ENCODE results near the gene NFE2L2.

DNA sequence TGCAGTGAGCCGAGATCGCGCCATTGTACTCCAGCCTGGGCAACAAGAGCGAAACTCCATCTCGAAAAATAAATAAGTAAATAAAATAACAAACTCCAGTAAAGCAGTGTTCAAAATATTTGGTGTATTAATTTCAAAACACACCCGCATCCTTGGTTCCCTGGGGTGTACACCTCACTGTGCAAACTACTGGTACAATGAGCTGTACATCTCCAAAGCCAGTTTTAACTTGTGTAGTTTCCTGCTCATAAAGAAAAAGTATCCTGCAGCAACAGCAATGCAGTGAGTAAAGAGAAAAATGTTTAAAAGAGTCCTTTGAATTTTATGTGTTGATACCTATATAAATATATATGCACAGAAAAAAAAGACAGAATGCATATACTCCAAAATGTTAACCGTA, 4.4 kb upstream of the NFE2L2 start:
- no peak for TF ChIP-seq EZH2phosphoT487 (IDR thresholded peaks at IDR 0.05; ENCODE audit: unreplicated experiment)
- TF ChIP-seq POLR2AphosphoS5 (IDR thresholded peaks at IDR 0.05; ENCODE audit: low read depth) = no peak
- TF ChIP-seq, protein P1, sequence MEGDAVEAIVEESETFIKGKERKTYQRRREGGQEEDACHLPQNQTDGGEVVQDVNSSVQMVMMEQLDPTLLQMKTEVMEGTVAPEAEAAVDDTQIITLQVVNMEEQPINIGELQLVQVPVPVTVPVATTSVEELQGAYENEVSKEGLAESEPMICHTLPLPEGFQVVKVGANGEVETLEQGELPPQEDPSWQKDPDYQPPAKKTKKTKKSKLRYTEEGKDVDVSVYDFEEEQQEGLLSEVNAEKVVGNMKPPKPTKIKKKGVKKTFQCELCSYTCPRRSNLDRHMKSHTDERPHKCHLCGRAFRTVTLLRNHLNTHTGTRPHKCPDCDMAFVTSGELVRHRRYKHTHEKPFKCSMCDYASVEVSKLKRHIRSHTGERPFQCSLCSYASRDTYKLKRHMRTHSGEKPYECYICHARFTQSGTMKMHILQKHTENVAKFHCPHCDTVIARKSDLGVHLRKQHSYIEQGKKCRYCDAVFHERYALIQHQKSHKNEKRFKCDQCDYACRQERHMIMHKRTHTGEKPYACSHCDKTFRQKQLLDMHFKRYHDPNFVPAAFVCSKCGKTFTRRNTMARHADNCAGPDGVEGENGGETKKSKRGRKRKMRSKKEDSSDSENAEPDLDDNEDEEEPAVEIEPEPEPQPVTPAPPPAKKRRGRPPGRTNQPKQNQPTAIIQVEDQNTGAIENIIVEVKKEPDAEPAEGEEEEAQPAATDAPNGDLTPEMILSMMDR (conservative IDR thresholded peaks at IDR 0.05; ENCODE audit: low read depth in 2 of 2) = no peak
- TF ChIP-seq, protein P2, sequence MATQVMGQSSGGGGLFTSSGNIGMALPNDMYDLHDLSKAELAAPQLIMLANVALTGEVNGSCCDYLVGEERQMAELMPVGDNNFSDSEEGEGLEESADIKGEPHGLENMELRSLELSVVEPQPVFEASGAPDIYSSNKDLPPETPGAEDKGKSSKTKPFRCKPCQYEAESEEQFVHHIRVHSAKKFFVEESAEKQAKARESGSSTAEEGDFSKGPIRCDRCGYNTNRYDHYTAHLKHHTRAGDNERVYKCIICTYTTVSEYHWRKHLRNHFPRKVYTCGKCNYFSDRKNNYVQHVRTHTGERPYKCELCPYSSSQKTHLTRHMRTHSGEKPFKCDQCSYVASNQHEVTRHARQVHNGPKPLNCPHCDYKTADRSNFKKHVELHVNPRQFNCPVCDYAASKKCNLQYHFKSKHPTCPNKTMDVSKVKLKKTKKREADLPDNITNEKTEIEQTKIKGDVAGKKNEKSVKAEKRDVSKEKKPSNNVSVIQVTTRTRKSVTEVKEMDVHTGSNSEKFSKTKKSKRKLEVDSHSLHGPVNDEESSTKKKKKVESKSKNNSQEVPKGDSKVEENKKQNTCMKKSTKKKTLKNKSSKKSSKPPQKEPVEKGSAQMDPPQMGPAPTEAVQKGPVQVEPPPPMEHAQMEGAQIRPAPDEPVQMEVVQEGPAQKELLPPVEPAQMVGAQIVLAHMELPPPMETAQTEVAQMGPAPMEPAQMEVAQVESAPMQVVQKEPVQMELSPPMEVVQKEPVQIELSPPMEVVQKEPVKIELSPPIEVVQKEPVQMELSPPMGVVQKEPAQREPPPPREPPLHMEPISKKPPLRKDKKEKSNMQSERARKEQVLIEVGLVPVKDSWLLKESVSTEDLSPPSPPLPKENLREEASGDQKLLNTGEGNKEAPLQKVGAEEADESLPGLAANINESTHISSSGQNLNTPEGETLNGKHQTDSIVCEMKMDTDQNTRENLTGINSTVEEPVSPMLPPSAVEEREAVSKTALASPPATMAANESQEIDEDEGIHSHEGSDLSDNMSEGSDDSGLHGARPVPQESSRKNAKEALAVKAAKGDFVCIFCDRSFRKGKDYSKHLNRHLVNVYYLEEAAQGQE (IDR thresholded peaks at IDR 0.05; ENCODE audit: unreplicated experiment) = no peak
- TF ChIP-seq EZH2 (IDR thresholded peaks at IDR 0.05; ENCODE audit: low read depth, unreplicated experiment) = no peak
- no peak for TF ChIP-seq CREB1 (CRISPR knock-in tag; IDR thresholded peaks at IDR 0.05; ENCODE audit: low read depth)

Measured in GM23338 (cell line).